Neural progenitor cell (in vitro differentiated cells): ENCODE measurements around the gene AKR7A2. TPM values are rescaled to one million over a fixed set of nuclear protein-coding genes. Genes with fewer than 3 reads are reported as not detected.

ENCODE experiments used
- DNase-seq: peaks from one replicate; pipeline ENCODE4 v3.0.0-alpha.2; 2016; ENCODE audit warnings: low spot score
- H2AFZ ChIP-seq: fragments of 200-600 bp; sonication (generic); replicated peaks from 2 replicates; pipeline ENCODE4 v1.6.1; 2016; ENCODE audit warnings: antibody characterized with exemption
- H3F3A ChIP-seq: fragments of 200-600 bp; sonication (generic); 2 replicates; pipeline ENCODE4 v1.6.1; 2016; ENCODE audit warnings: antibody characterized with exemption, low read depth
- H3K27ac ChIP-seq: fragments of 200-600 bp; sonication (generic); 2 replicates; pipeline ENCODE4 v1.5.1; 2016; ENCODE audit warnings: mild to moderate bottlenecking
- H3K27me3 ChIP-seq: fragments of 200-600 bp; sonication (generic); 2 replicates; pipeline ENCODE4 v1.6.1; 2016; ENCODE audit warnings: mild to moderate bottlenecking, moderate library complexity
- H3K36me3 ChIP-seq: fragments of 200-600 bp; sonication (generic); 2 replicates; pipeline ENCODE4 v1.5.1; 2016
- H3K4me1 ChIP-seq: fragments of 200-600 bp; sonication (generic); 2 replicates; pipeline ENCODE4 v1.6.1; 2016; ENCODE audit warnings: mixed run types
- H3K4me2 ChIP-seq: fragments of 200-600 bp; sonication (generic); 2 replicates; pipeline ENCODE4 v1.6.1; 2016
- H3K4me3 ChIP-seq: fragments of 200-600 bp; sonication (generic); 2 replicates; pipeline ENCODE4 v1.5.1; 2016
- H3K79me2 ChIP-seq: fragments of 200-600 bp; sonication (generic); 2 replicates; pipeline ENCODE4 v1.6.1; 2016; ENCODE audit warnings: low read depth
- H3K9ac ChIP-seq: fragments of 200-600 bp; sonication (generic); 2 replicates; pipeline ENCODE4 v1.6.1; 2016
- H3K9me3 ChIP-seq: fragments of 200-600 bp; sonication (generic); 2 replicates; pipeline ENCODE4 v1.5.1; 2016; ENCODE audit warnings: low read depth
- H4K20me1 ChIP-seq: fragments of 200-600 bp; sonication (generic); 2 replicates; pipeline ENCODE4 v1.6.1; 2016; ENCODE audit warnings: low read depth
- H3K27ac Mint-ChIP-seq: 3 replicates; pipeline ENCODE4 v1.8.0; 2021; ENCODE audit warnings: mixed read lengths
- H3K27me3 Mint-ChIP-seq: 2 replicates; pipeline ENCODE4 v1.8.0; 2022; ENCODE audit warnings: low read depth, mild to moderate bottlenecking, inconsistent platforms, moderate library complexity, mixed read lengths; ENCODE audit not compliant: insufficient read depth
- H3K36me3 Mint-ChIP-seq: 3 replicates; pipeline ENCODE4 v1.8.0; 2021; ENCODE audit warnings: mixed read lengths
- H3K4me1 Mint-ChIP-seq: 3 replicates; pipeline ENCODE4 v1.8.0; 2021; ENCODE audit warnings: mixed read lengths
- H3K4me3 Mint-ChIP-seq: 3 replicates; pipeline ENCODE4 v1.8.0; 2021; ENCODE audit warnings: mild to moderate bottlenecking, moderate library complexity, mixed read lengths
- H3K9me3 Mint-ChIP-seq: 3 replicates; pipeline ENCODE4 v1.8.0; 2020; ENCODE audit warnings: mixed read lengths
- CTCF ChIP-seq: fragments of 200-600 bp; sonication (generic); IDR thresholded peaks from 2 replicates; pipeline ENCODE4 v1.5.1; 2017; ENCODE audit warnings: antibody characterized with exemption, mild to moderate bottlenecking
- EZH2 ChIP-seq: fragments of 200-600 bp; sonication (generic); IDR thresholded peaks from 2 replicates; pipeline ENCODE4 v1.6.1; 2017; ENCODE audit warnings: antibody characterized with exemption, mild to moderate bottlenecking, moderate library complexity
- EZH2phosphoT487 ChIP-seq: fragments of 200-600 bp; sonication (generic); IDR thresholded peaks from 2 replicates; pipeline ENCODE4 v1.6.1; 2017; ENCODE audit warnings: antibody characterized with exemption
- total RNA-seq: library from RNA; depleted of rRNA; stranded (reverse); fragments of >200 nt; gene quantifications from 2 replicates; pipeline ENCODE4 v1.2.3, GENCODE V29; 2015; ENCODE audit warnings: low replicate concordance

AKR7A2 gene
- total RNA-seq, 1 donor from 2014 or later, result 37.5 TPM

- Histone ChIP-seq H3K4me1 (peaks cover 7% of the 10 kb centered on the region), H3K79me2 (peaks cover 36% of the 10 kb centered on the region), H4K20me1 (peaks cover 37% of the 10 kb centered on the region), H3K4me3 (no peak overlapping the region), H3K9ac (no peak overlapping the region), H3K36me3 (no peaks in the 10 kb centered on the region), H3K27ac (no peak overlapping the region), H3K4me2 (no peak overlapping the region), H3K9me3 (no peaks in the 10 kb centered on the region), H3F3A (no peaks in the 10 kb centered on the region), H3K27me3 (no peaks in the 10 kb centered on the region), H2AFZ (no peak overlapping the region)
- no peaks in the 10 kb centered on the region for H3K9me3 Mint-ChIP-seq
- no peak for DNase-seq
- TF ChIP-seq CTCF, result no peak
- no peak for TF ChIP-seq EZH2phosphoT487
- no peak for TF ChIP-seq EZH2
- H3K4me3 Mint-ChIP-seq, result no peak overlapping the region
- no peak overlapping the region for H3K27ac Mint-ChIP-seq
- peaks cover 6% of the 10 kb centered on the region for H3K36me3 Mint-ChIP-seq
- peaks cover 2% of the 10 kb centered on the region for H3K27me3 Mint-ChIP-seq
- H3K4me1 Mint-ChIP-seq, result peaks cover 31% of the 10 kb centered on the region
Measured at GRCh38 chr1:19313961-19314882, 2.3 kb upstream of the AKR7A2 start.

GRCh38 chr1:19313636-19313959 is 1.7 kb upstream of the AKR7A2 start:
- no peaks in the 10 kb centered on the region for H3F3A ChIP-seq
- no peak overlapping the region for H3K4me3 ChIP-seq
- Mint-ChIP-seq H3K4me3 (peak overlapping the region; percentile 80), H3K9me3 (no peaks in the 10 kb centered on the region), H3K27ac (peak overlapping the region; percentile 13), H3K4me1 (peaks cover 37% of the 10 kb centered on the region), H3K27me3 (peaks cover 2% of the 10 kb centered on the region), H3K36me3 (peaks cover 10% of the 10 kb centered on the region)
- DNase-seq, result no peak
- H3K27me3 ChIP-seq, result no peaks in the 10 kb centered on the region
- no peak overlapping the region for H3K4me2 ChIP-seq
- peaks cover 7% of the 10 kb centered on the region for H3K4me1 ChIP-seq
- TF ChIP-seq EZH2phosphoT487, result no peak
- TF ChIP-seq EZH2, result no peak
- no peak for TF ChIP-seq CTCF
- H3K9me3 ChIP-seq, result no peaks in the 10 kb centered on the region
- no peak overlapping the region for H3K9ac ChIP-seq
- H3K79me2 ChIP-seq, result peaks cover 39% of the 10 kb centered on the region
- peaks cover 40% of the 10 kb centered on the region for H4K20me1 ChIP-seq
- no peaks in the 10 kb centered on the region for H3K36me3 ChIP-seq
- no peak overlapping the region for H2AFZ ChIP-seq
- no peak overlapping the region for H3K27ac ChIP-seq

- Histone ChIP-seq H2AFZ (peak overlapping the region; percentile 75), H3K27me3 (no peaks in the 10 kb centered on the region), H4K20me1 (peaks cover 46% of the 10 kb centered on the region), H3K4me3 (peak overlapping the region; percentile 72), H3F3A (no peaks in the 10 kb centered on the region), H3K36me3 (no peaks in the 10 kb centered on the region), H3K4me2 (peak overlapping the region; percentile 97), H3K9ac (peak overlapping the region; percentile 86), H3K79me2 (peaks cover 39% of the 10 kb centered on the region), H3K9me3 (no peaks in the 10 kb centered on the region), H3K27ac (no peak overlapping the region), H3K4me1 (peaks cover 7% of the 10 kb centered on the region)
- H3K36me3 Mint-ChIP-seq, result peaks cover 8% of the 10 kb centered on the region
- no peaks in the 10 kb centered on the region for H3K9me3 Mint-ChIP-seq
- no peak for DNase-seq
- H3K4me1 Mint-ChIP-seq, result peaks cover 37% of the 10 kb centered on the region
- peak overlapping the region; percentile 80 for H3K4me3 Mint-ChIP-seq
- peak overlapping the region; percentile 13 for H3K27ac Mint-ChIP-seq
- peaks cover 2% of the 10 kb centered on the region for H3K27me3 Mint-ChIP-seq
- TF ChIP-seq CTCF, result no peak
- no peak for TF ChIP-seq EZH2phosphoT487
- no peak for TF ChIP-seq EZH2
Measured at GRCh38 chr1:19312782-19313635, 1.1 kb upstream of the AKR7A2 start.
